Osteoblast (primary cell): ENCODE data around the gene TM4SF4. TPM values are rescaled to one million over a fixed set of nuclear protein-coding genes. Genes with fewer than 3 reads are reported as not detected.

Experiments
- DNase-seq: peaks from one replicate; pipeline ENCODE4 v3.0.0; 2011; ENCODE audit warnings: low spot score, mixed read lengths; ENCODE audit not compliant: insufficient read length; ENCODE audit errors: missing footprints
- H2AFZ ChIP-seq: 2 replicates; pipeline ENCODE4 v1.6.0; 2011; ENCODE audit warnings: mild to moderate bottlenecking, low read length
- H3K27ac ChIP-seq: 2 replicates; pipeline ENCODE4 v1.5.1; 2011; ENCODE audit warnings: mild to moderate bottlenecking, low read depth, low read length, moderate library complexity
- H3K27me3 ChIP-seq: 2 replicates; pipeline ENCODE4 v1.6.0; 2012; ENCODE audit warnings: mild to moderate bottlenecking, control low read depth, inconsistent platforms, low read length, moderate library complexity; ENCODE audit not compliant: insufficient read depth
- H3K36me3 ChIP-seq: 2 replicates; pipeline ENCODE4 v1.5.1; 2011; ENCODE audit warnings: mild to moderate bottlenecking, low read length, control low read depth, moderate library complexity; ENCODE audit not compliant: insufficient read depth
- H3K4me1 ChIP-seq: 2 replicates; pipeline ENCODE4 v1.5.1; 2011; ENCODE audit warnings: mild to moderate bottlenecking, low read length, control low read depth, moderate library complexity; ENCODE audit not compliant: insufficient read depth
- H3K4me2 ChIP-seq: 2 replicates; pipeline ENCODE4 v1.6.0; 2011; ENCODE audit warnings: mild to moderate bottlenecking, low read length; ENCODE audit not compliant: insufficient read depth
- H3K4me3 ChIP-seq: fragments of 200-600 bp; sonication (generic); 3 replicates; pipeline ENCODE4 v1.5.1; 2012; ENCODE audit warnings: mild to moderate bottlenecking, low read length, inconsistent platforms; ENCODE audit not compliant: insufficient read depth
- H3K79me2 ChIP-seq: 2 replicates; pipeline ENCODE4 v1.6.0; 2012; ENCODE audit warnings: mild to moderate bottlenecking, low read length, control low read depth, inconsistent platforms; ENCODE audit not compliant: insufficient read depth
- H3K9me3 ChIP-seq: 2 replicates; pipeline ENCODE4 v1.5.1; 2011; ENCODE audit warnings: low read depth, low read length, control low read depth
- H4K20me1 ChIP-seq: 2 replicates; pipeline ENCODE4 v1.6.0; 2012; ENCODE audit warnings: mild to moderate bottlenecking, low read length, control low read depth; ENCODE audit not compliant: insufficient read depth
- total RNA-seq: library from RNA; depleted of rRNA; stranded (reverse); fragments of >200 nt; gene quantifications from 2 replicates; pipeline ENCODE4 v1.2.3, GENCODE V29; 2012
- TF ChIP-seq, protein P1 (sequence below): IDR thresholded peaks from 2 replicates; pipeline ENCODE4 v1.5.1; 2011; ENCODE audit warnings: mild to moderate bottlenecking, low read depth, low read length, moderate library complexity; ENCODE audit errors: extremely low read depth

The TM4SF4 gene
- total RNA-seq, 1 donor = not detected

DNA sequence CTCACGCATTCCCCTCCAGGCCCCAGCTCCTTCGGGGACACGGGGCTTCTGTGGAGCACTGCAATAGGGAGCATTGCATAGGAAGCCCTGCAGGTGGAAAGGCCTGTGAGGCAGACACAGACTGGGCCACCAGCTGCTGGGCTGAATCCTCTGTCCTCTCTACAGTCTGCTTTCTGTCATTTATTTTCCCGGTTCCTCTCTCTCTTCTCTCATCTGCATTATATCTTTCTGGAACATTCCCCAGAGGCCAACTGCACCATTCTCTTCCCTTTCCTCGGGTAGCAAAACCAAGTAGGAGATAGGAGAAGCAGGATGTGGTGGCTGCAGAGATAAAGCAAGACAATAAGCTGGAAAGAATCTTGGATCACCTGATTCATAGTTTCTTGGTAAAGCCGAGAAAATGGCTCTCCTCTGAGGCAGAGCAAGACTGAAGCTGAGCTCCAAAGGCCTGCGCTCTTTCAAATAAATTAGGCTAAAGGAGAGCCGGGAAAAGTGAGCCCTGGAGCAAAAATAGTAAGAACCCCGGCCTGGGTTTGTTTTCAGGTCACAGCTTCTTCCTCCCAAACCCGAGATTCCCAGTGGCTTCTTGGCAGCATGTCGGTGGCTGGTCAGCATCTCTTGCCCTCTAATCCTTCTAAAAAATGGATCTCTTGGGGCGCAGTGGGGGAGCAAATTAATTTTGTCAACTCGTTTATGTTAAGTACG lies 5.3 kb downstream of the TM4SF4 start:
- H3K27ac ChIP-seq = peak overlapping the region; percentile 79
- H3K36me3 ChIP-seq = no peaks in the 10 kb centered on the region
- H3K79me2 ChIP-seq = no peaks in the 10 kb centered on the region
- peak overlapping the region; percentile 13 for H3K4me2 ChIP-seq
- peak overlapping the region; percentile 56 for H2AFZ ChIP-seq
- peaks cover 11% of the 10 kb centered on the region for H3K4me1 ChIP-seq
- TF ChIP-seq, protein P1, sequence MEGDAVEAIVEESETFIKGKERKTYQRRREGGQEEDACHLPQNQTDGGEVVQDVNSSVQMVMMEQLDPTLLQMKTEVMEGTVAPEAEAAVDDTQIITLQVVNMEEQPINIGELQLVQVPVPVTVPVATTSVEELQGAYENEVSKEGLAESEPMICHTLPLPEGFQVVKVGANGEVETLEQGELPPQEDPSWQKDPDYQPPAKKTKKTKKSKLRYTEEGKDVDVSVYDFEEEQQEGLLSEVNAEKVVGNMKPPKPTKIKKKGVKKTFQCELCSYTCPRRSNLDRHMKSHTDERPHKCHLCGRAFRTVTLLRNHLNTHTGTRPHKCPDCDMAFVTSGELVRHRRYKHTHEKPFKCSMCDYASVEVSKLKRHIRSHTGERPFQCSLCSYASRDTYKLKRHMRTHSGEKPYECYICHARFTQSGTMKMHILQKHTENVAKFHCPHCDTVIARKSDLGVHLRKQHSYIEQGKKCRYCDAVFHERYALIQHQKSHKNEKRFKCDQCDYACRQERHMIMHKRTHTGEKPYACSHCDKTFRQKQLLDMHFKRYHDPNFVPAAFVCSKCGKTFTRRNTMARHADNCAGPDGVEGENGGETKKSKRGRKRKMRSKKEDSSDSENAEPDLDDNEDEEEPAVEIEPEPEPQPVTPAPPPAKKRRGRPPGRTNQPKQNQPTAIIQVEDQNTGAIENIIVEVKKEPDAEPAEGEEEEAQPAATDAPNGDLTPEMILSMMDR = no peak
- H3K9me3 ChIP-seq = no peaks in the 10 kb centered on the region
- no peaks in the 10 kb centered on the region for H4K20me1 ChIP-seq
- DNase-seq = peak; percentile 59
- no peak overlapping the region for H3K4me3 ChIP-seq
- H3K27me3 ChIP-seq = no peaks in the 10 kb centered on the region

DNA sequence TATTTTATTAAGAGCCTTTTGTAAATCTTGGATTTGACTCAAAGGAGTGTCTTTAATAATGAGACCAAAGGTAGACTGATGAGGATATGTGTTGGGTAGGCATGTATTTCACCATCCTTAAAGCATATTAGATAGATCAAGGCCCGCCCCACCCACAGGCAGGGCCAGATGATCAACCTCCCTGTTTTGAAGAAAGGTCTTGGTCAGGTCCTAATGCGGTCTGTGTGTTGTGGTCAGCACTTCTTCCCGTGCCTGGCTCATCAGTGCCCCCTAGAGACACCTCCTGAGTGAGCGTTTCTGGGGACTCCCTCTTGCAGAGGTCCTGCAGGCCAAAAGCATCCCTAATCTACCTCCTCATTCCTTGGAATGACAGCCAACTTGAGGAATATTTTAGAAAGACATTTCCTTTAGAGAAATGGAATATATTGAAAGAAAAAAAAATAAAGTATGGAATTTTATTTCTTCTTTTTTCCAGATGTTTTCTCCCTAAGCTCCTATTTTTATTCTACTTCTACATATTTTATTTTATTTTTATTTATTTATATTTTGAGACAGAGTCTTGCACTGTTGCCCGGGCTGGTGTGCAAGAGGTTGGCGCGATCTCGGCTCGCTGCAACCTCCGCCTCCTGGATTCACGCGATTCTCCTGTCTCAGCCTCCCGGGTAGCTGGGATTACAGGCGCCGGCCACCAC lies 6.0 kb downstream of the TM4SF4 start:
- TF ChIP-seq, protein P1 = peak; percentile 96
- no peak overlapping the region for H3K4me3 ChIP-seq
- H3K4me2 ChIP-seq = peak overlapping the region; percentile 13
- no peaks in the 10 kb centered on the region for H4K20me1 ChIP-seq
- H2AFZ ChIP-seq = peak overlapping the region; percentile 56
- H3K79me2 ChIP-seq = no peaks in the 10 kb centered on the region
- no peaks in the 10 kb centered on the region for H3K36me3 ChIP-seq
- no peaks in the 10 kb centered on the region for H3K27me3 ChIP-seq
- peak overlapping the region; percentile 79 for H3K27ac ChIP-seq
- peak; percentile 88 for DNase-seq
- no peaks in the 10 kb centered on the region for H3K9me3 ChIP-seq
- peaks cover 11% of the 10 kb centered on the region for H3K4me1 ChIP-seq

DNA sequence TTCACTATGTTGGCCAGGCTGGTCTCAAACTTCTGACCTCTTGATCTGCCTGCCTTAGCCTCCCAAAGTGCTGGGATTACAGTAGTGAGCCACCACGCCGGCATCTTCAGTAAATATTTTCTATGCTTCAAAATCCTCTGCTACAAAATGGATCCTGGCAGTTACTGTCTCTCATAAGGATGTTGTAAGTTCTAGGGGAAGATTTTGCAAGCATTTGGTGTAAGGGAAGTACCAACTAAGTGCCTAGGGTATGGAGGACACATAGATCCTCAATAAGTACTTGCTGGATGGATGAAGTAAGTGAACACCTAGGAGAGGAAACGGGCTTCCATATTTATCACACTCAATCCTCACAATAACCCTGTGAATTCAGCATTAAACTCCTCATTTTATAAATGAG lies 6.6 kb downstream of the TM4SF4 start:
- Histone ChIP-seq H3K4me1 (peaks cover 11% of the 10 kb centered on the region), H3K79me2 (no peaks in the 10 kb centered on the region), H4K20me1 (no peaks in the 10 kb centered on the region), H3K36me3 (no peaks in the 10 kb centered on the region), H3K9me3 (no peaks in the 10 kb centered on the region), H3K4me2 (no peak overlapping the region), H2AFZ (peak overlapping the region; percentile 50), H3K27me3 (no peaks in the 10 kb centered on the region), H3K27ac (no peak overlapping the region), H3K4me3 (no peak overlapping the region)
- TF ChIP-seq, protein P1 = no peak
- no peak for DNase-seq

DNA sequence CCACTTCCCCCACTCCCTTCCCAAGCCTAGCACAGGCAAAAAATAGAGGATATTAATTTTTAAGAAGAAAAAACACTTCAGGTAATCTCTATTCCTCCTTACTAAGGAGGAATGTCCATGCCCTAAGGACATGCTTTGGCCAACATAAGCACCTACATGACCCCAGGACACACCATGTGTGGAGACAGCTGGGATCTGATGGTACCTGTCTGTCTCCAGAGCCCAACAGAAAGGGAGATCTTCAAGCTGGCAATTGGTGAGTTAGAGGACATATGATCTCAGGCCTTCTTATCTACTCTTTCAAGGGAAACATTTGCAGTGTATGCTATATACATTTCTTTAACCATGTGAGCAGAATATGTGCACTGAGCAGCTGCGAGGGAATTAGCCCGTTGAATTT lies 7.0 kb downstream of the TM4SF4 start:
- Histone ChIP-seq H3K27ac (no peak overlapping the region), H3K4me2 (no peak overlapping the region), H3K4me3 (no peak overlapping the region), H3K9me3 (no peaks in the 10 kb centered on the region), H2AFZ (no peak overlapping the region), H4K20me1 (no peaks in the 10 kb centered on the region), H3K4me1 (peaks cover 11% of the 10 kb centered on the region), H3K36me3 (no peaks in the 10 kb centered on the region), H3K79me2 (no peaks in the 10 kb centered on the region), H3K27me3 (no peaks in the 10 kb centered on the region)
- no peak for DNase-seq
- TF ChIP-seq, protein P1 = no peak
